HG02678 (cell line): Measurements from ENCODE around the gene MOCS2.

Source experiments
- ATAC-seq: cut with Tn5 transposase; IDR thresholded peaks from one replicate; pipeline ENCODE4 v1.9.1; 2021; ENCODE audit warnings: mild to moderate bottlenecking, moderate library complexity; ENCODE audit not compliant: unreplicated experiment

The MOCS2 gene

DNA sequence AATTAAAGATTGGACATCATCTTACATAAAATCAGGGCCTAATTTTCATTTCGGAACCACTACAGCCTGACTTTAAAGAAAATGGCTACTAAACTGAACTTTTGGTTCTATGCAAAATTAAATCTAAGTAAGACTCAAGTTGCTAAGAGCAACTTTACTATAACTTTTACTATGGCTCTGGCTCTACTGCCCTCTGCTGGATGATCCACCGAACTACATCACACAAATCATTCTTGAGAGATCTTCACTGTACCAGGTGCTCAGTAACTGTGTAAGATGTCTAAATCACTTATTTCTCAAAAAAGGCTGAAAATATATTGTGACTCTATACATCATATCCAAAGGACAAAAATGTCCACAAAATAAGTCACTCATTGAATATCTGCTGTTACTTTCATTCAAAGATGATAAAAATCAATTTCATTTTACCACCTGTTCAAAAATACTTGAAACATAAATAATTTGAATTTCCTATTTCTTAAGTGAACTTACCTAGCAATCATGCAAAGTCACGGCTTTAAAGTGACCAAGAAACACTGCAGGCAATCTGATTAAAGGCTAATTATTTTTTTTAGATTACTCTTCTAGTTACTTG, 13.5 kb downstream of the MOCS2 start:
- peak; percentile 79 for ATAC-seq

DNA sequence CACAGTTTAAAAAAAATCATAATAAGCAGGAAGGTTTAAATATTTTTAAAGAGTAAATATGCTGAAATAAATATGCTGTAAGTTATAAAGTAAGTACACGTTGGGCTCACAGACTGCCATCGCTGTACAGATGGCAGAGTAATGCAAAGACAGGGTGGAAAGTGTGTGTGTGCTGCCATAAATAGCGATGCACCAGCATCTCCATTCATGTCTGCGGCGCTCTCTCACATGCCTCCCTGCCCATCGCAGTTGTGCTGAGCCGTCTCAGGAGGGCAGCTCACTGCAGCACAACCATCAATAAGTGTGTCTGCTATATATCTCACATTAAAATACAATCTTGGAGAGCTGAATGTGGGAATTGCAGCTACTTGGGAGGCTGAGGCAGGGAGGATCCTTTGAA, 14.3 kb downstream of the MOCS2 start:
- ATAC-seq = no peak

DNA sequence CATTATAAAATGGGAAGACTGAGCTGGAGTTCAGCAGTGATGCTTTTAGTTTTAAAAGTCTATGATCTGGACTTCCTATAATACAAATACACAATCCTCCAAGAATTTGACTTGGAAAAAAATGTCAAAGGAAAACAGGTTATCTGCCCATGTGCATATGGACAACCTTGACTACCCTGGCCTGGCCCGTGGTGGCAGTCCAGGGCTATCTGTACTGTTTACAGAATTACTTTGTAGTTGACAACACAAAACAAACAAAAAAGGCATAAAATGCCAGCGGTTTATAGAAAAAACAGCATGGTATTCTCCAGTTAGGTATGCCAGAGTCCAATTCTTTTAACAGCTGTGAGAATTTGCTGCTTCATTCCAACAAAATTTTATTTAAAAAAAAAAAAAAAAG, 17.3 kb downstream of the MOCS2 start:
- ATAC-seq = no peak

DNA sequence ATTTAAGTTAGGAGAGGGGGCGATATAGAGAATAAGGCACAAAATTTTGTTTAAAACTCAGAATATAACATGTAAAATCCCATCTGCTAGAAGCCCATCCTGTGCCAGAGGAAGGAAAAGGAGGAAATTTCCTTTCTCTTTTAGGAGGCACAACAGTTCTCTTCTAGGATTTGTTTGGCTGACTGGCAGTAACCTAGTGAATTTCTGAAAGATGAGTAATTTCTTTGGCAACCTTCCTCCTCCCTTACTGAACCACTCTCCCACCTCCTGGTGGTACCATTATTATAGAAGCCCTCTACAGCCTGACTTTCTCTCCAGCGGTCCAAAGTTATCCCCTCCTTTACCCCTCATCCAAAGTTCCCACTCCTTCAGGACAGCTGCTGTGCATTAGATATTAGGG, 18.3 kb downstream of the MOCS2 start:
- ATAC-seq = no peak

DNA sequence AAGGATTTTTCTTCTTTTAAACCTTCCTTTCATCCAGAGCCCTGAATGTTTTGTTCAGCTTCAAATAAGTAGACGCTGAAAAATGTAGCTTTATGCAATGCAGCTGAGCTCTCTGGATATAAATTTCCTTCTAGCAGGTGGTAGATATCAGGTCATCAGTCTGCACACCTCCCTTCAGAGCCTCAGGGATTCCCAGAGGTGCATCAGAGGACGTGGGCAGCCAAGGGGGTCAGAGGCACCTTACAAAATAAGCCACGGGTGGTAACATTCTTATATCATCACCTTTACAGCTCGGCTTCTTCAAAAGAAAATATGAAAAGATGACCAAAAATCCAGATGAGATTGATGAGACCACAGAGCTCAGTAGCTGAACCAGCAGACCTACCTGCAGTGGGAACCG, 19.3 kb downstream of the MOCS2 start:
- no peak for ATAC-seq

DNA sequence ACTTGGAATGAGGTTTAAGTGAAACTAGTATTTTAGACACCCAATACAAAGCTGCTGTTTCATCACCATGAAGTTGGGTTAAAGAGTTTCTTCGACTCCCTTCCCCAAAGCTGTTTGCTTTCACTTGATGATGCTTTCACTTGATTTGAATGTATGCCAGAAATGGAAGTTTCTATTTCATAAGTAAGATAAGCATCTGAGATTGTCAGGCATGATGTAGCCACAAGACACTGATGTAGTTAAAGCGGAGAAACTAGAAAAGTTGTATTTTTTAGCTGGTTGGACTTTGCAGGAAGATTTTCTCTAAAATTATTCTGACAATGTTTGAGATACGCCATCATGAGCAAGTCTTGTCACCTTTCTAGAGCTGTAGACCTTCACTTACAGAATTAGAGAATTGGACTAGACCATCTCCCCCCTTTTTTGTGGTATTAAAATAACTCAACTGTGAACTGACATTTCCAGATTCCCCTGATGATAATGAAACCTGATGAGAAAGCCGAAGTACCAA, 20.0 kb downstream of the MOCS2 start:
- ATAC-seq = peak; percentile 90

DNA sequence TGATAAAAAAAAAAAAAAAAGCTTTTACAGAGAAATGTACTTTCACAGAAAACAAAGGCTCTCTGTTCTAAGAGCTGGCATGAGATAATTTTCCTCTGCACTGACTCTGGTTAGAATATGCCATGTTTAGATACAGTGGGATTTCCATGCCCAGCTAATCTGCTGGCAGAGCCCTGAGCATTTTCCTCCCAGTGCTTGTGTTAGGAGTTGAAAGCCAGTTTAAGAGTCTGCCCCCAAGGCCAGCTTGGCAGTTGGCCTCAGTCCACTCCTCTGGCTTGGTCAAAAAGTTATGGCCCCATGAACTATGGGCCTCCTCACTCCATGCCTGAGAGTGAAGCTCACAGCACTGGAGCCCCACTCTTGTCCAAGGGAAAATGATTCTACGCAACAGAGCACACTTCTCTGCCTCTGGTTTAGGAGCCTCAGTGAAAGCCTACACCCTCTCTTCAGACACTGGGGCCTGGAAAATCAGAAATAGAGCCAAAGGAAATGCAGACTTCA, 21.9 kb downstream of the MOCS2 start:
- no peak for ATAC-seq

DNA sequence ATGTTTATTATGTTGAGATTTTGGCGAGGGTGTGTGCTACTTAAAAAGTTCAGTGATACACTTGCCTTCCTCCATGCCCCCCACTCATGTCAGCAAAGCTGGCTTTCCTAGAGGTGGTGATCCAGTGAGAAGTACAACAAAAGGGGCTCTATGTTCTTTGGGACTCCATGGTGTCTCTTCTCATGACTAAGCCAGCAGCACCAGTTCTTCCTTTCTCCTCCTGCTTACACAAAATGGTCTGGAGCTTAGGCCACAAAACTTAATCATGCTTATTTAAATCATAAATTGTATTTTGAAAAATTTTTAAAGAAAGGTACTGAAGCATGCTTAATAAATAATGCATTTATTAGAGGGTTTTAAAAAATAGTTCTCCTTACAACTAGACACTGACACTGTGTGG, 22.4 kb downstream of the MOCS2 start:
- ATAC-seq = no peak

DNA sequence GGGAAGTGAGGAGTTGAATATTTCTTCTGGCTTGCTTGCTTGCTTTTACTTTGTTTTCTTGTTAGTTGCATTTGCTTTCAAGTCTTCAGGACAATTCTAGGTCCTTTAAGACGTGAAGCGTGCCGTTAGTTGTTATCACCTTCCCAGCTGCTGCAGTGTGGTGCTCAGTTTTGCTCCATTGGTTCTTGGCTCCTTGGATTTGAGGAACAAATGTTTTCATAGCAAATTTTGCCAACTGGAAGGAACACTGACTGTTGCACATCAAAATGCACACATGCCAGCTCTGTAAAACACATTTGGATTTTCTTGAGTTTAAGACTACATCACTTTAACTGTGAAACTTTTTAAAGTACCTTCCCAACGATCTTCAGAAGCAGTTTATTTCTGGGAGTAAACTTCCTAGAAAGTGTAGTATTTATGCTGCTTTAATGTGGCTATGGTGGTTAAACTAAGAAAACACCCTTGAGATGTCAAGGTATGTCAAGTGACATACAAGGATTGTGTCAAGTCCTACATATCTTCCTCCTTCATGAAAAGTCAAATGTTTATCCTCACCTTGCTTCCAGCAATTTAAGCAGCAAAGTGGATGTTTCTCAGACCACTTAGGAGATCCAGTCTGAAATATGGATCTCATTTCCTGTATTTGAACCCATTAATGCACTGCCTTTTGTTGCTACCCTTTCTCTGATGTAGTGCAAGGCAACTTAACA, 24.9 kb downstream of the MOCS2 start:
- ATAC-seq = no peak

DNA sequence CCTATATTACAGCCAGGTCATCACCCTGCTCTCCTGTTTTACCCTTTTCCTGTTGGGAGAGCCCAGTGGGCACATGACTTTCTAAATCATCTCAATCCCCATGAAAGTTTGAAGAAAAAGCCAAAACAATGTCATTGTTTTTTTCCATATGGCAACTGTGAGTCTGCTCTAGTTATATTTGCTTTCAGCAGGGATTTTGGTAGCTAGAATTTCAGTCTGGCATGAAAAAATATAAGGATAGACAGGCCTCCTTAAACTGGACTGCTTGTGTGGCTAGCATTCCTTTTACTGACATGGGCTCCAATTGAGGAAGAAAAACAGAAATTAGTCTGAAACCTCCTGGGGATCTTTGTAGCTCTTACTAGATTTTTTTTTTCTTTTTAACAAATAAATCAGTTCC, 25.6 kb downstream of the MOCS2 start:
- no peak for ATAC-seq

DNA sequence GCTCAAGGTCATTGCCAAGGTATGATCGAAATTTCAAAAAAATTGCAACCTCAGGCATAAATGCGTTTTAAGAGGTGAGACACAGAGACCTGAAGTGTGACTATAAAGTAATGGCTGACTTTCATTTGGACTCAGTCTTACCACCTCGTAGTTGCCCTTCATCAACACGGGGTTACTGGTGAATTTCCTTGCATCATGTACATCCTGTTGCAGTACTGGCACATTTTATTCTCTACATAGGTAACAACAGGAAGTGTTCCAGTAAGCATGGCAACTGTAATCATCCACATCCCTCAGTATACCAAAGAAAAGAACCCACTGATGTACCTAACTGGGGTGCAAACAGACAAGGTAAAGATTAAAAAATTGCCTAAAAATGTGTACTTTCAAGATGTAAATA, 29.3 kb downstream of the MOCS2 start:
- no peak for ATAC-seq

DNA sequence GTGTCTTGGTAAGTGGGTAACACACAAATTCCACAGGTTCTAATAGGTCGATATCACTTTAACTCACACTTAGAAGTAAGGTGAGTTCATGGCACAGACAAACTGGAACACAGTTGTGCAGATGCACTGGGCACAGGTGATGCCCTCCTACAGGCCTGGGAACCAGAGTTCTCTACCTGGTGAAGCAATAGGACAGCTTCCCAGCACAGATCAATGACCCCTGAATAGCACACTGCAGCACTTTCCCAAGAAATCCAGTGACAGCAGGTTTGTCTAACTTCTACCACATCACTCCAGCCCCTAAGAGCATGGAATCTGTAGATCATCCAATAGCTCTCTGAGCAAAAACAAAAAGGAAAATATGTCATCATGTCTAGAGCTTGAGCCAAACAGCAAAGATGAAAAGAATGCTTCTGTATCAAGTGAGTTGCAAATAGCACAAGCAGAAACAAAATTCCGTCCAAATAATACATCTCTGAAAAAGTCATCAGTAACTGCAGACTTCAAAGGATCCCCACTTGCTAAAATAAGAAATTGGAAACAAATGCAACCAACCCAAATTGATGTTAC, 33.5 kb downstream of the MOCS2 start:
- no peak for ATAC-seq

DNA sequence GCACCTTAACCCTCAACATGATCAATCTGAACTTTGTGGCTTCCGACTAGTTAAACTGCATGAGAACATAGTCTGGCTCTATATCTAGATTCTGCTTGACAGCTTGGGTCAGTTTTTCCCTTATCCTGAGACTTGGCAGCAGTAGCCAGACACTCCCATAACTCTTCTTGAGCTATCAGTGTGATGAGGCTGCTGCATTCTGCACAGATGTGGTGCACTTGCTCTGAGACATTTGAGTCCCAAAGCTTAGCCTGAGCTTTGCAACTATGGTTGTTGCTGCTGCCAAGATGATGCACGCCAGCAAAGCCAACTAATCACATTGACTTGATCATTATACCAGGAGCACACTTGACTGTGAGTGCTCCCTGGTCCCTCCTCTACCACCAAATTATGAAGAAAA, 36.2 kb downstream of the MOCS2 start:
- no peak for ATAC-seq

DNA sequence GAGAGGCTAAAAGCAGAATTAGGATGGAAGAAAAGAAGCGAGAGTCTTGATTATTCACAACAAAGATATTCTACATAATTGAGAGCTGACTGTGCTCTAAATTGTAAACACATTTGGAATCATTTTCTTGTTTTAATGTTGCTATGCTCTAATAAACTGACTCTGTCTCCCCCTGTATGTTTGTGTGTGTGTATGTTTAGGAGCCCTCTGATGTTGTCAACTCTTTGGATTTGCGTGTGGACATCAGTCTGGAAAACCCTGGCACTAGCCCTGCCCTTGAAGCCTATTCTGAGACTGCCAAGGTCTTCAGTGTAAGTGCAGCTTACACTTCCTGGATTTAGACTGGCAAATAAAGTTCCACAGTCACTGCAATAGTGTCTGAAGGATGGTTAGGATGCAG, 37.8 kb downstream of the MOCS2 start:
- no peak for ATAC-seq

DNA sequence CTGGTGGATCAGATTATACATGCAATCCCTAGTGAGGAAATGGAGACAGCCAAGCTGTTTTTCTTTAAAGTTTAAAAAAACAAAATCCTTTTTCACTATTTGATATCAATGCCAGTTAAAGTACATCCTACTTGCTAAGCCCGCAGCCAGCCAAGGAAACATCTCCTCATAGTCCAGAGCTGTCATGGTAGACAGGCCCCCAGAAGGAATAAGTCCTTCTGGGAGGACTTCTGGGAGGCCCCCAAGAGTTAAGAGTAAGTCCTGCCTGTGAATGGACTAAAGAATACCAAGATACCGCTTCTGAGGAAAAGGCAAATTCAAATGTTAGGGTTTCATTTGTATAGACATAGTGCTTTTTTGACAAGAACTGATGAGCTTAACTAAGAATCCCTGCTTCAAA, 38.3 kb downstream of the MOCS2 start:
- ATAC-seq = no peak

DNA sequence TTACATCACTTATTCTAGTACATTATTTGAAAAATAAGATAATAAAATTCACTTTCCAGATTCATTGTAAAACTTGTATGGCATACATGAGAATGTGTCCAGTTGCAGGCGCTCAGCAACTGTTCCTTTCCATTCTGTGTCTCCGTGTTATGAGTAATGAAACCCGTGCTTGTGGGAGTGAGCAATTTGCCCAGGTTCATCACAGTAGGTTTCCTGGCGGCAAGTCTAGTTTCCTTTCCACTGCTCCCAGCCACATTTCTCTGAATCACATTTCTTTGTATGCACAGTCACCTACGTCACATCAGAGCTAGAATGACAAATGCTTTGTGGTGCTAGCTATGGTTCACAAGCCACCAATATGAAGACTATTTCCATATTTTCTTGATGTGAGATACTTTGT, 39.9 kb downstream of the MOCS2 start:
- ATAC-seq = no peak

DNA sequence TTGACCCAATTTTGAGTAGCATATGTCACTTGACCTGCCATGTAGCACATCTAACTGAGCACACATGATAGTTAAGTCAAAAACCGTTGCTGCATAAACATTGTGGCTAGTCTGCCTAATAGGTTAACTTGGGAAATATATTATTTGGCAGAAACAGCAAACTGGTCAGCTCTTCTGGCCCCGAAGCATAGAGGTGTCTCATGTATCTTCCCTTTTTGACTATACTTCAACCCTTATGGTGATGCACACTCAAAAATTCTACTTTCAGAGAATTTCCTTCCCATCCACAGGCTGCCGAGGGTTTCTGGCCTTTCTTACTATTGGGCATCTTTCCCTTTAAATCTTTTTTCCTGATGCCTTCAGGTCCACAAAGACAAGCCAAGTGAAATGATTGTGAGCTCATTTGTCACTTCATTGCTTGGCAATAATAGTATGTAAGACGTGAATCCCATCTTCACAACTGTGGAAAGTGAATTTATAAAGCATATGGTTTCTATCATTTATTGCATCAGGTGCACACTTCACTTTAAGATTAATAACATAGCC, 41.2 kb downstream of the MOCS2 start:
- ATAC-seq = no peak

DNA sequence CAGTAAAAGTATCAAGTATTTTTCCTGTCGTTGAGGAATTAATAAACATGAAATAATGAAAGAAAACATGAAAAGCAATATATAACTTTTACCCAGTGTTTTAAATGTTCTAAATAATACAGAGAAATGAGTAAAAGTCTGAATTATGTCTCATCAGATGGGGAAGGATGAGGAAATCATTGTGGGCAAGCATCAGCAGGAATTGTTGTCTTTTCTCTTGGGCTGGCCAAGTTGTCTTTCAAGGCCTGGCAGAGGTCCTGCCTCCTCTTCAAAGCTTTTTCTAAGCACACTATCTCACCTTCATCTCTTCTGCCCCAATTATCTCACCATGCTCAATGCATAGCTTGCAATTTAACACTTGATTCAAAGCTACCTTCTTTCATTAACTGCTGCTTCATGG, 41.9 kb downstream of the MOCS2 start:
- ATAC-seq = no peak

DNA sequence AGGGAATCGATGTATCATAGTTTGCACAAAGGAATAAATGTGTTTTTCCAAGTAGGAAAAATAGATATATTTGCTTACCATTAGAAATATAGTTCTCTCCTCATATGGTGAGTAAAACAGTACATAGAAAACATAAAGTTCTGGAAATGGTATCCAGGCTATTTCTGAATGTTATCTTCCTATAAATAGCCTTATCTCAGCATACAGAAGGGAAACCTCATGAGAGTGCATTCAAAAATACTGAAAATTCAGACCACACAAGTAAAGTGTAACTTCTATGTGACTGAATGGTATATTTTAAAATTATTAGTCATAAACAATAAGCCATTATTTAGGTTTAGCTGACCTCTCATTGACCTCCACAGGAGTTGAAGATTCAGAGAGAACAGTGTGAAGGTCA, 43.5 kb downstream of the MOCS2 start:
- ATAC-seq = no peak

DNA sequence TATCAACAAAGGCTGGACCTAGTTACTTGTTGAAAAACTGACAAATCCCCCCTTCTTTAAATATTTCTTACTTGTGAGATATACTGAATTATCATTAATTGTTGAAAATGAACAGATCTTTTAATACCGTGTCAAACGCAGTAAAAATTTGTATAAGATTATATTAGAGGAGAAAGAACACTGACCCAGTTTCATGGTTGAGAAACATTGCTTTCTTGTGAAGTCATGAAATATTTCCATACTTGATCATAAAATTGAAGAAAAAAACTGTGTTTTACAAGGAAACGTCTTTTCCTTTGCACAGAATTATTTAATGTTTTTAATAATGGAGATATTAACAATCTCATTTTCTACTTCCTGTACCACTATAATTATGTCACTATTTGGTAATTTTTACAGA, 45.8 kb downstream of the MOCS2 start:
- no peak for ATAC-seq

DNA sequence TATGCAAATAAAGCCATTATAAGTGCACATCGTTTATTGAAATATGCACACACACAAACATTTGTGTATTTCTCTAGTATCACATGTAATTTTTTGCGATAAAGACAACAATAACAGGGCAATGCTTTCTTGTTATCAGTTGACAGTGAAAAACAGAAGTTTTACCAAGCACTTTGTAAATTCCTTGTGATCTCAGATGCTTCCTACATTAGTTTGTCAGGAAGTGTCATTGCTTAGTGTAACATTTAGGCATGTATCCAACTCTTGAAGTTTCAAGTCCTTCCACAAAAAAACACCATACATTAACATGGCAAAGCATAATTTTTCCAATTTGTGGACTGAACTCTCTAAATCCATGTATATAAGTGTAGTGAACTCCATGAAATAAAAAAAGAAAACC, 46.4 kb downstream of the MOCS2 start:
- no peak for ATAC-seq

DNA sequence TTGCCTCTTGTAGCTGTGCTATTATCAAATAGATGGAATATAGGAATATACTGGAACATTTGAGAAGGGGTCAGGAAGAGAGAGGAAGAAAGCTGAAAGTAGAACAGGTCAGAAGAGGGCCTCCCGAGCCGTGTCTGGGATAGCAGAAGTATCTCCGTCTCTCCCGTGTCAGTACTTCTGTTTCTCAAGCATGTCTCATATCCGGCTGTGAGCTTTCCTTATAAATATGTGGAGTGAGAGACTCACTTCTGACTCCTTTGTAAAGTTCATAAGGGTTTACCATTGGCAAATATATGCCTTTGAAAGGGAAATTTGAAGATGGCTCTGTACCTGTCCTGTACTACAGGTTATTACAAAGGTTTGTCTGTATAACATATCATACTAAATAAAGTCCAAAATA, 50.3 kb downstream of the MOCS2 start:
- no peak for ATAC-seq
